ENCODE data around the gene XIRP1.
A peak's percentile ranks its signal among the peaks of the same experiment; 100 is the strongest.

Gene XIRP1

DNA sequence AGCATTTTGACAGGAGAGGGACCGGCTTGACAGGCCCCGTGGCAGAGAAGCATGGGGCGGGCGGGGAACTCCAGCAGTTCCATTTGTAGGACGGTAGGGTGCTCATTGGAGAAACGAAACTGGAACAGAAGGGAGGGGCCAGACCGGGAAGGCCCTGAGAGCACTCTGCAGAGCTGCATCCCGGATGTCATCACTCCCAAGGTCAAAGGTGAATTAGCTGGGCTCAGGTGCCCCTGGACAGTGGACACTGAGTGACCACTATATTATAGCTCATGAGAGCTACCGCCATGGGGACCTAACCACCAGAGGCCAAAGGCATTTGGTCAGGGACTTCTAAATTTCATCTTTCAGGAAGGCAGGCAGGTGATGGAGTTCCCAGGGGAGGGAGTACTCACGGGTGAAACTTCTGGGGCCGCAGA lies 46.3 kb downstream of the XIRP1 start:
- Histone ChIP-seq H3K9ac (ENCODE audit: low read length in 5 of 5) (no peak overlapping the region), H3K4me1 (ENCODE audit: control insufficient read depth in 5 of 5, insufficient read depth in 5 of 5, low read length in 5 of 5) (peaks cover 33 to 84% (median 72%) of the 10 kb centered on the region in 5 donors), H3K36me3 (ENCODE audit: control insufficient read depth in 5 of 5, insufficient read depth in 5 of 5, low read length in 5 of 5) (peaks cover 6 to 57% (median 56%) of the 10 kb centered on the region in 5 donors), H3K27me3 (ENCODE audit: control insufficient read depth in 5 of 5, insufficient read depth in 4 of 5, low read length in 5 of 5) (no peaks in the 10 kb centered on the region), H3K9me3 (ENCODE audit: control insufficient read depth in 5 of 5, low read length in 5 of 5) (no peaks in the 10 kb centered on the region), H3K27ac (ENCODE audit: low read depth, low read length) (peak overlapping the region; percentile 96), H3K4me3 (ENCODE audit: low read depth in 1 of 5, low read length in 5 of 5) (peak overlapping the region in 1 of 5 donors; percentile 33)

DNA sequence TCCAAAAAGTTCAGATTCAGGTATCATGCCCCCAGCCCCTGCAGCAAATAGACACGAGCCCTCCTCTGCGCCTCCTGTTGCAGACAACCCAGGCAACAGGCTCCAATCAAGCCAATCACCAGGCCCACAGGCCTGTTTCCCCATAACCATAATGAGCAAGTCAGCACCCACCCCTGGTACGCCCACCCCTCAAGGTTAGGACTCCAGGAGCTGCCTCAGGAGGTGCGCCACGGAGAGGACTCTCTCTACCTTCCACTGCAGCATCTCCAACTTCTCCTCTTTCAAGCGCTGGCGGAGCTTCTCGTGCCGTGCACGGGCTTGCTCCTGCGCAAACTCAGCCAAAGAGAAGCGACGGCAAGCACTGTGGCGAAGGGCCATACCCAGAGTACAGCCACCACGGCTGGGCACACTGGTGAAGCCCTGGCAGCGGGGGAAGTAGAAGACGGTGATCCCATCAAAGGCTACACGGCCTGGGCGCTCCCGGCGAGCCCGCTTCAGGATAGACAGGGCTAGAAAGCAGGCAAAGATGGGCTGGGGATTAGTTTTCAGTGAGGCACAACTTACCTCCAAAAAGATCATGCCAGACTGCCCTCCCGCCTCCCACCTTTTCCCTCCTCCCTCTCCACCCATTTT lies 47.5 kb downstream of the XIRP1 start:
- H3K9me3 ChIP-seq (ENCODE audit: control insufficient read depth in 5 of 5, low read length in 5 of 5) = no peaks in the 10 kb centered on the region
- H3K27me3 ChIP-seq (ENCODE audit: control insufficient read depth in 5 of 5, insufficient read depth in 4 of 5, low read length in 5 of 5) = no peaks in the 10 kb centered on the region
- H3K4me1 ChIP-seq (ENCODE audit: control insufficient read depth in 5 of 5, insufficient read depth in 5 of 5, low read length in 5 of 5) = peaks cover 24 to 79% (median 65%) of the 10 kb centered on the region in 5 donors
- no peak overlapping the region for H3K4me3 ChIP-seq (ENCODE audit: low read depth in 1 of 5, low read length in 5 of 5)
- H3K36me3 ChIP-seq (ENCODE audit: control insufficient read depth in 5 of 5, insufficient read depth in 5 of 5, low read length in 5 of 5) = peaks cover 6 to 65% (median 62%) of the 10 kb centered on the region in 5 donors
- H3K9ac ChIP-seq (ENCODE audit: low read length in 5 of 5) = no peak overlapping the region
- no peak overlapping the region for H3K27ac ChIP-seq (ENCODE audit: low read depth, low read length)

- no peak overlapping the region for H3K27ac ChIP-seq (ENCODE audit: low read depth, low read length)
- peaks cover 6 to 67% (median 62%) of the 10 kb centered on the region in 5 donors for H3K36me3 ChIP-seq (ENCODE audit: control insufficient read depth in 5 of 5, insufficient read depth in 5 of 5, low read length in 5 of 5)
- H3K4me1 ChIP-seq (ENCODE audit: control insufficient read depth in 5 of 5, insufficient read depth in 5 of 5, low read length in 5 of 5) = peaks cover 21 to 72% (median 58%) of the 10 kb centered on the region in 5 donors
- H3K9me3 ChIP-seq (ENCODE audit: control insufficient read depth in 5 of 5, low read length in 5 of 5) = no peaks in the 10 kb centered on the region
- no peak overlapping the region for H3K9ac ChIP-seq (ENCODE audit: low read length in 5 of 5)
- no peak overlapping the region for H3K4me3 ChIP-seq (ENCODE audit: low read depth in 1 of 5, low read length in 5 of 5)
- no peaks in the 10 kb centered on the region for H3K27me3 ChIP-seq (ENCODE audit: control insufficient read depth in 5 of 5, insufficient read depth in 4 of 5, low read length in 5 of 5)
Observed at GRCh38 chr3:39144095-39144747, 48.2 kb downstream of the XIRP1 start.

DNA sequence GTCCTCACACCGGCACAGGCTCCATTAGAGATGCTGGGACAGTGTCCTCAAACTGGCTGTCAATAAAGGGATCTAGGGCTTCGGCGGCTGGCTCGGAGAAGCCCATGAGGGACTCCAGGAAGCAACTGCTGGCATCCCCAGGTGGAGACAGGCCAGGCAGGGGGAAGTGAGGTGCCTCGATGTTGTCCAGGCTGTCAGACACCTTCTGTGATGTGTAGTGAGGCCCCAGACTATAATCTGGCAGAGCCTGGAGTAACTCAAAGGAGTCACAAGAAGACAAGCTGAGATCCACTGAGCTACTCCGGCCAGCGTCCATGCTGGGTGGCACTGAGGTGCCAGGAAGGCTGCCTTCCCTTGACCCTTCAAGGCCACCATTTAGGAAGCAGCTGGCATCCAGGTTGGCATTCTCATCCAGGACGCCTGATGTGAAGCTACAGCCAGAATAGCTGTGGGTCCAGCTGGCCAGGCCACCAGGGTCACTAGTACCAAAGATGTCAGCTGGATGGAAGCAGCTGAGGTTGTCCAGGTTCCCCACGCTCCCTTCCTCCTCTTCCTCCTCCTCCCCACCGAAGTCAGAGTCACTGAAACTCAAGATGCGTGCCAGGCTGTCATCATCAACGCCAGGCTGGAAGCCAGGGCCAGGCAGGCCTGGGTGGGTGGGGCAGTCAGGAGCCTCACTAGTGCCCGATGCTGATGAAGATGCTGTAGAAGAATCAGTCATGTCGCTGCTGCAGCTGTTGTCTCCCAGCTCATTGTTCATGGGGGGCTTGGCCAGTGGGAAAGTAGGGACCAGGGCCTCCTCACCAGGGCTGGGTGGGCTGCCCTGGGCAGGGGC lies 49.1 kb downstream of the XIRP1 start:
- no peak overlapping the region for H3K4me3 ChIP-seq (ENCODE audit: low read depth in 1 of 5, low read length in 5 of 5)
- H3K27ac ChIP-seq (ENCODE audit: low read depth, low read length) = no peak overlapping the region
- H3K4me1 ChIP-seq (ENCODE audit: control insufficient read depth in 5 of 5, insufficient read depth in 5 of 5, low read length in 5 of 5) = peaks cover 21 to 65% (median 49%) of the 10 kb centered on the region in 5 donors

GRCh38 chr3:39142067-39142466 lies 50.3 kb downstream of the XIRP1 start:
- peak overlapping the region; percentile 46 for H3K27ac ChIP-seq (ENCODE audit: low read depth, low read length)
- peaks cover 11 to 53% (median 37%) of the 10 kb centered on the region in 5 donors for H3K4me1 ChIP-seq (ENCODE audit: control insufficient read depth in 5 of 5, insufficient read depth in 5 of 5, low read length in 5 of 5)
- no peaks in the 10 kb centered on the region for H3K27me3 ChIP-seq (ENCODE audit: control insufficient read depth in 5 of 5, insufficient read depth in 4 of 5, low read length in 5 of 5)
- no peak overlapping the region for H3K9ac ChIP-seq (ENCODE audit: low read length in 5 of 5)
- H3K9me3 ChIP-seq (ENCODE audit: control insufficient read depth in 5 of 5, low read length in 5 of 5) = no peaks in the 10 kb centered on the region
- H3K4me3 ChIP-seq (ENCODE audit: low read depth in 1 of 5, low read length in 5 of 5) = no peak overlapping the region
- H3K36me3 ChIP-seq (ENCODE audit: control insufficient read depth in 5 of 5, insufficient read depth in 5 of 5, low read length in 5 of 5) = peaks cover 6 to 76% (median 69%) of the 10 kb centered on the region in 5 donors

More for the DNA sequence above, 49.1 kb downstream of the XIRP1 start:
- peaks cover 6 to 71% (median 62%) of the 10 kb centered on the region in 5 donors for H3K36me3 ChIP-seq (ENCODE audit: control insufficient read depth in 5 of 5, insufficient read depth in 5 of 5, low read length in 5 of 5)
- H3K9me3 ChIP-seq (ENCODE audit: control insufficient read depth in 5 of 5, low read length in 5 of 5) = no peaks in the 10 kb centered on the region
- no peak overlapping the region for H3K9ac ChIP-seq (ENCODE audit: low read length in 5 of 5)
- H3K27me3 ChIP-seq (ENCODE audit: control insufficient read depth in 5 of 5, insufficient read depth in 4 of 5, low read length in 5 of 5) = no peaks in the 10 kb centered on the region

- H3K9ac ChIP-seq (ENCODE audit: low read length in 5 of 5) = no peak overlapping the region
- no peaks in the 10 kb centered on the region for H3K9me3 ChIP-seq (ENCODE audit: control insufficient read depth in 5 of 5, low read length in 5 of 5)
- peak overlapping the region; percentile 46 for H3K27ac ChIP-seq (ENCODE audit: low read depth, low read length)
- no peak overlapping the region for H3K4me3 ChIP-seq (ENCODE audit: low read depth in 1 of 5, low read length in 5 of 5)
- H3K4me1 ChIP-seq (ENCODE audit: control insufficient read depth in 5 of 5, insufficient read depth in 5 of 5, low read length in 5 of 5) = peaks cover 6 to 52% (median 30%) of the 10 kb centered on the region in 5 donors
- H3K36me3 ChIP-seq (ENCODE audit: control insufficient read depth in 5 of 5, insufficient read depth in 5 of 5, low read length in 5 of 5) = peaks cover 6 to 77% (median 67%) of the 10 kb centered on the region in 5 donors
- no peaks in the 10 kb centered on the region for H3K27me3 ChIP-seq (ENCODE audit: control insufficient read depth in 5 of 5, insufficient read depth in 4 of 5, low read length in 5 of 5)
Observed at GRCh38 chr3:39141171-39141995, 51.0 kb downstream of the XIRP1 start.

DNA sequence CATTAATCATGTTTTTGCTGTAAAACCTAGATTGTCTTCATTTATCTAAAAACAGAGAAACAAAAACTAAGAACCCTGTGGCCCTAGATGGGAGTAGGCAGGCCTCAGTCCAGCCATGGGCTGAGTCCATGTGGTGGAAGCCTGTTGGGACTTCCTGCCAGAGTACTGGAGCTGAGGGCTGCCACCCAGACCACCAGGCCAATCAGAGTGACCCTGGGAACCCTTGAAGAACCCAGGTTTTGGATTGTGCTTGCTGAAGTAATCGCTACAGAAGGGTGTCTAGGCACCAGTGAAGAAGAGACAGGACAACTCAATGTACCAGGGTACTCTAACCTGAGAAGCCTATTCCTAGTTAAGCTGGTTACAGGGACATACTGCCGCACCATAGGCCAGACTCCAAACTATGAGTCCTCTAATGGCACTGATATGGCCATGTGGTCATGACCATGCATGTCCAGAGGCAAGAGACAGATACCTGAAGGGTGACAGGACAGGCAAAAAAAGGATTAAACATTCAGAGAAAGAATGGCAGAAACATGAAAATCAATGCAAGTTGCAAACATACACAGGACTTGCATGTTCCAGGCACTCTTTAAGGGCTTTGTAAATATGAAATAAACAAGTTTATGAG lies 51.9 kb downstream of the XIRP1 start:
- Histone ChIP-seq H3K4me1 (ENCODE audit: control insufficient read depth in 5 of 5, insufficient read depth in 5 of 5, low read length in 5 of 5) (peaks cover 5 to 53% (median 28%) of the 10 kb centered on the region in 5 donors), H3K4me3 (ENCODE audit: low read depth in 1 of 5, low read length in 5 of 5) (no peak overlapping the region), H3K9me3 (ENCODE audit: control insufficient read depth in 5 of 5, low read length in 5 of 5) (no peaks in the 10 kb centered on the region), H3K9ac (ENCODE audit: low read length in 5 of 5) (no peak overlapping the region), H3K27ac (ENCODE audit: low read depth, low read length) (peak overlapping the region; percentile 46), H3K27me3 (ENCODE audit: control insufficient read depth in 5 of 5, insufficient read depth in 4 of 5, low read length in 5 of 5) (no peaks in the 10 kb centered on the region), H3K36me3 (ENCODE audit: control insufficient read depth in 5 of 5, insufficient read depth in 5 of 5, low read length in 5 of 5) (peaks cover 2 to 68% (median 57%) of the 10 kb centered on the region in 5 donors)

GRCh38 chr3:39139442-39139841 lies 53.0 kb downstream of the XIRP1 start:
- Histone ChIP-seq H3K36me3 (ENCODE audit: control insufficient read depth in 5 of 5, insufficient read depth in 5 of 5, low read length in 5 of 5) (peaks cover 0 to 58% (median 47%) of the 10 kb centered on the region in 5 donors), H3K4me3 (ENCODE audit: low read depth in 1 of 5, low read length in 5 of 5) (no peak overlapping the region), H3K9me3 (ENCODE audit: control insufficient read depth in 5 of 5, low read length in 5 of 5) (no peaks in the 10 kb centered on the region), H3K9ac (ENCODE audit: low read length in 5 of 5) (no peak overlapping the region), H3K27ac (ENCODE audit: low read depth, low read length) (no peak overlapping the region), H3K27me3 (ENCODE audit: control insufficient read depth in 5 of 5, insufficient read depth in 4 of 5, low read length in 5 of 5) (no peaks in the 10 kb centered on the region), H3K4me1 (ENCODE audit: control insufficient read depth in 5 of 5, insufficient read depth in 5 of 5, low read length in 5 of 5) (peaks cover 6 to 63% (median 28%) of the 10 kb centered on the region in 5 donors)

- H3K4me3 ChIP-seq (ENCODE audit: low read depth in 1 of 5, low read length in 5 of 5) = no peak overlapping the region
- no peaks in the 10 kb centered on the region for H3K27me3 ChIP-seq (ENCODE audit: control insufficient read depth in 5 of 5, insufficient read depth in 4 of 5, low read length in 5 of 5)
- no peak overlapping the region for H3K27ac ChIP-seq (ENCODE audit: low read depth, low read length)
- no peak overlapping the region for H3K9ac ChIP-seq (ENCODE audit: low read length in 5 of 5)
- H3K9me3 ChIP-seq (ENCODE audit: control insufficient read depth in 5 of 5, low read length in 5 of 5) = no peaks in the 10 kb centered on the region
- H3K4me1 ChIP-seq (ENCODE audit: control insufficient read depth in 5 of 5, insufficient read depth in 5 of 5, low read length in 5 of 5) = peaks cover 7 to 63% (median 28%) of the 10 kb centered on the region in 5 donors
- peaks cover 0 to 52% (median 42%) of the 10 kb centered on the region in 5 donors for H3K36me3 ChIP-seq (ENCODE audit: control insufficient read depth in 5 of 5, insufficient read depth in 5 of 5, low read length in 5 of 5)
Observed at GRCh38 chr3:39138804-39139415, 53.5 kb downstream of the XIRP1 start.
